ENCODE results near the gene EME1. TPM values are rescaled to one million over a fixed set of nuclear protein-coding genes. Genes with fewer than 3 reads are reported as not detected.

Gene EME1
- total RNA-seq, 3 donors from 2014 or later = 0.29 to 2.0 (median 0.64) TPM

- Histone ChIP-seq H3K4me1 (no peaks in the 10 kb centered on the region), H3K9me3 (no peaks in the 10 kb centered on the region), H3K27ac (peak overlapping the region; percentile 40 to 52), H3K27me3 (no peaks in the 10 kb centered on the region), H3K36me3 (peaks cover 3% of the 10 kb centered on the region), H3K4me3 (no peak overlapping the region)
- TF ChIP-seq POLR2AphosphoS5 (IDR thresholded peaks at IDR 0.05) = no peak
- TF ChIP-seq POLR2A (IDR thresholded peaks at IDR 0.05) = no peak
- TF ChIP-seq CTCF (IDR thresholded peaks at IDR 0.05) = peak; percentile 28 to 68 (median 66)
- intact Hi-C loops (cut with DNase I; ENCODE audit: low total_unique reads) = no loop called here
- no peak for DNase-seq (ENCODE audit: low spot score in 2 of 2)
Observed at GRCh38 chr17:50361561-50362480, 11.2 kb upstream of the EME1 start.

- Histone ChIP-seq H3K9me3 (no peaks in the 10 kb centered on the region), H3K27me3 (no peaks in the 10 kb centered on the region), H3K4me1 (no peaks in the 10 kb centered on the region), H3K36me3 (no peaks in the 10 kb centered on the region), H3K4me3 (no peak overlapping the region), H3K27ac (no peak overlapping the region)
- intact Hi-C loops (cut with DNase I; ENCODE audit: low total_unique reads) = no loop called here
- no peak for DNase-seq (ENCODE audit: low spot score in 2 of 2)
- TF ChIP-seq CTCF (IDR thresholded peaks at IDR 0.05) (no peak), POLR2AphosphoS5 (IDR thresholded peaks at IDR 0.05) (no peak), POLR2A (IDR thresholded peaks at IDR 0.05) (no peak)
Observed at GRCh38 chr17:50362661-50363060, 10.4 kb upstream of the EME1 start.

- H3K27ac ChIP-seq = no peak overlapping the region
- H3K9me3 ChIP-seq = no peaks in the 10 kb centered on the region
- no peak for DNase-seq (ENCODE audit: low spot score in 2 of 2)
- no peaks in the 10 kb centered on the region for H3K36me3 ChIP-seq
- H3K27me3 ChIP-seq = no peaks in the 10 kb centered on the region
- TF ChIP-seq POLR2A (IDR thresholded peaks at IDR 0.05) = no peak
- no peak for TF ChIP-seq CTCF (IDR thresholded peaks at IDR 0.05)
- no peak for TF ChIP-seq POLR2AphosphoS5 (IDR thresholded peaks at IDR 0.05)
- H3K4me3 ChIP-seq = no peak overlapping the region
- intact Hi-C loops (cut with DNase I; ENCODE audit: low total_unique reads) = no loop called here
- no peaks in the 10 kb centered on the region for H3K4me1 ChIP-seq
Observed at GRCh38 chr17:50363217-50364060, 9.6 kb upstream of the EME1 start.

GRCh38 chr17:50364061-50364458, 9.0 kb upstream of the EME1 start:
- Histone ChIP-seq H3K9me3 (no peaks in the 10 kb centered on the region), H3K4me3 (no peak overlapping the region), H3K27me3 (no peaks in the 10 kb centered on the region), H3K4me1 (no peaks in the 10 kb centered on the region), H3K27ac (no peak overlapping the region), H3K36me3 (no peaks in the 10 kb centered on the region)
- no peak for DNase-seq (ENCODE audit: low spot score in 2 of 2)
- TF ChIP-seq CTCF (IDR thresholded peaks at IDR 0.05) (no peak), POLR2A (IDR thresholded peaks at IDR 0.05) (no peak), POLR2AphosphoS5 (IDR thresholded peaks at IDR 0.05) (no peak)
- intact Hi-C loops (cut with DNase I; ENCODE audit: low total_unique reads) = no loop called here

GRCh38 chr17:50364715-50365114, 8.3 kb upstream of the EME1 start:
- Histone ChIP-seq H3K27ac (no peak overlapping the region), H3K4me1 (no peaks in the 10 kb centered on the region), H3K36me3 (peaks cover 1% of the 10 kb centered on the region), H3K27me3 (no peaks in the 10 kb centered on the region), H3K4me3 (no peak overlapping the region), H3K9me3 (no peaks in the 10 kb centered on the region)
- no peak for TF ChIP-seq POLR2A (IDR thresholded peaks at IDR 0.05)
- no peak for TF ChIP-seq POLR2AphosphoS5 (IDR thresholded peaks at IDR 0.05)
- no peak for TF ChIP-seq CTCF (IDR thresholded peaks at IDR 0.05)
- intact Hi-C loops (cut with DNase I; ENCODE audit: low total_unique reads) = no loop called here
- no peak for DNase-seq (ENCODE audit: low spot score in 2 of 2)
